Caco-2 (cell line): ENCODE measurements around the gene CDS1. TPM values are rescaled to one million over a fixed set of nuclear protein-coding genes. Genes with fewer than 3 reads are reported as not detected.

Experiments used
- BruUV-seq: library from RNA; stranded (reverse); fragments of 400-500 nt; replicated peaks from 2 replicates; lab custom pipeline; 2021; lab: Mats Ljungman, UMichigan
- CTCF ChIA-PET: fragments of 300-600 bp; sonication (Branson Sonifier 250); formaldehyde crosslinking; loops from one replicate; lab custom pipeline; 2022; ENCODE audit warnings: antibody characterized with exemption; lab: Charles Lee
- POLR2A ChIA-PET: fragments of 300-600 bp; sonication (Branson Sonifier 250); formaldehyde crosslinking; loops from one replicate; lab custom pipeline; 2022; ENCODE audit warnings: antibody characterized with exemption; lab: Charles Lee
- DNase-seq, 2 experiments: peaks; one replicate each; pipeline versions ENCODE4 v3.0.0 to v3.0.0-alpha.2; 2020 to 2022
- H3K27me3 ChIP-seq: replicated peaks from 2 replicates; pipeline ENCODE4 v1.6.0; 2011; ENCODE audit warnings: low read length; ENCODE audit not compliant: control insufficient read depth, insufficient read depth
- H3K36me3 ChIP-seq: 2 replicates; pipeline ENCODE4 v1.5.1; 2011; ENCODE audit warnings: low read length; ENCODE audit not compliant: control insufficient read depth, insufficient read depth
- H3K4me1 ChIP-seq: fragments of 250-450 bp; sonication (Bioruptor Pico); 2 replicates; pipeline ENCODE4 v1.5.1; 2020; ENCODE audit warnings: mild to moderate bottlenecking
- H3K4me3 ChIP-seq: 2 replicates; pipeline ENCODE4 v1.5.1; 2011; ENCODE audit warnings: low read depth, mild to moderate bottlenecking, control low read depth, low read length
- H3K9me3 ChIP-seq: fragments of 250-450 bp; sonication (Bioruptor Pico); 2 replicates; pipeline ENCODE4 v1.5.1; 2020; ENCODE audit warnings: mild to moderate bottlenecking, moderate library complexity
- H3K27ac Mint-ChIP-seq: one replicate; pipeline ENCODE4 v1.8.0; 2022; ENCODE audit warnings: mixed read lengths; ENCODE audit not compliant: unreplicated experiment
- H3K27me3 Mint-ChIP-seq: one replicate; pipeline ENCODE4 v1.8.0; 2022; ENCODE audit warnings: mixed read lengths; ENCODE audit not compliant: insufficient read depth, unreplicated experiment
- H3K36me3 Mint-ChIP-seq: one replicate; pipeline ENCODE4 v1.8.0; 2022; ENCODE audit warnings: mild to moderate bottlenecking, mixed read lengths; ENCODE audit not compliant: insufficient read depth, unreplicated experiment
- H3K4me1 Mint-ChIP-seq: one replicate; pipeline ENCODE4 v1.8.0; 2022; ENCODE audit warnings: low read depth, mixed read lengths; ENCODE audit not compliant: unreplicated experiment
- H3K4me3 Mint-ChIP-seq: one replicate; pipeline ENCODE4 v1.8.0; 2022; ENCODE audit warnings: mild to moderate bottlenecking, moderate library complexity, mixed read lengths; ENCODE audit not compliant: unreplicated experiment
- H3K9me3 Mint-ChIP-seq: one replicate; pipeline ENCODE4 v1.8.0; 2022; ENCODE audit warnings: mixed read lengths; ENCODE audit not compliant: unreplicated experiment
- CTCF ChIP-seq, 2 experiments: fragments of 200-600 bp in 1 of 2; IDR thresholded peaks; 1 replicate in 1 of 2; 2 replicates in 1 of 2; pipeline versions ENCODE4 v1.5.1 to v1.8.0; 2011 to 2022; ENCODE audit warnings: antibody characterized with exemption in 1 of 2, control low read depth in 1 of 2, inconsistent platforms in 1 of 2, low read depth in 1 of 2, low read length in 1 of 2, mild to moderate bottlenecking in 1 of 2, moderate library complexity in 1 of 2; ENCODE audit not compliant: insufficient read depth in 1 of 2, severe bottlenecking in 1 of 2, unreplicated experiment in 1 of 2
- intact Hi-C: fragments of 100-400 bp; cut with micrococcal nuclease; formaldehyde crosslinking; loops from one replicate; pipeline ENCODE4 v1.10.0; 2022; ENCODE audit not compliant: unreplicated experiment
- total RNA-seq: library from RNA; stranded (reverse); gene quantifications from 2 replicates; pipeline ENCODE4 v1.2.3, GENCODE V29; 2022

The CDS1 gene
- total RNA-seq, 1 experiment from 2014 or later, result 18.1 TPM

GRCh38 chr4:84639145-84639544 lies 56.2 kb downstream of the CDS1 start:
- Histone ChIP-seq H3K36me3 (no peaks in the 10 kb centered on the region), H3K4me1 (no peaks in the 10 kb centered on the region), H3K27me3 (no peaks in the 10 kb centered on the region), H3K9me3 (no peaks in the 10 kb centered on the region), H3K4me3 (no peak overlapping the region)
- no peaks in the 10 kb centered on the region for H3K27me3 Mint-ChIP-seq
- intact Hi-C loops, result no loop called here
- ChIA-PET CTCF (no interaction called here), POLR2A (no interaction called here)
- BruUV-seq, result no TSS peak
- no peaks in the 10 kb centered on the region for H3K9me3 Mint-ChIP-seq
- no peak overlapping the region for H3K4me3 Mint-ChIP-seq
- H3K4me1 Mint-ChIP-seq, result no peaks in the 10 kb centered on the region
- H3K27ac Mint-ChIP-seq, result no peak overlapping the region
- peaks cover 14% of the 10 kb centered on the region for H3K36me3 Mint-ChIP-seq
- no peak for DNase-seq
- no peak for TF ChIP-seq CTCF (IDR thresholded peaks at IDR 0.05; ENCODE audit: insufficient read depth in 1 of 2, low read depth in 1 of 2, low read length in 1 of 2, severe bottlenecking in 1 of 2, unreplicated experiment in 1 of 2)

GRCh38 chr4:84644087-84644486 lies 61.2 kb downstream of the CDS1 start:
- no peak overlapping the region for H3K4me3 ChIP-seq
- H3K27me3 ChIP-seq, result no peaks in the 10 kb centered on the region
- ChIA-PET CTCF (no interaction called here), POLR2A (no interaction called here)
- TF ChIP-seq CTCF (IDR thresholded peaks at IDR 0.05; ENCODE audit: insufficient read depth in 1 of 2, low read depth in 1 of 2, low read length in 1 of 2, severe bottlenecking in 1 of 2, unreplicated experiment in 1 of 2), result no peak
- DNase-seq, result no peak
- H3K4me1 ChIP-seq, result no peaks in the 10 kb centered on the region
- Mint-ChIP-seq H3K27me3 (no peaks in the 10 kb centered on the region), H3K9me3 (no peaks in the 10 kb centered on the region), H3K4me1 (no peaks in the 10 kb centered on the region), H3K4me3 (no peak overlapping the region), H3K36me3 (peaks cover 20% of the 10 kb centered on the region), H3K27ac (no peak overlapping the region)
- H3K9me3 ChIP-seq, result no peaks in the 10 kb centered on the region
- no peaks in the 10 kb centered on the region for H3K36me3 ChIP-seq
- BruUV-seq, result no TSS peak
- intact Hi-C loops, result no loop called here

GRCh38 chr4:84647312-84647884 lies 64.5 kb downstream of the CDS1 start:
- H3K27me3 ChIP-seq, result no peaks in the 10 kb centered on the region
- CTCF ChIA-PET, result no interaction called here
- intact Hi-C loops, result no loop called here
- no peak overlapping the region for H3K4me3 Mint-ChIP-seq
- H3K36me3 ChIP-seq, result no peaks in the 10 kb centered on the region
- H3K27ac Mint-ChIP-seq, result no peak overlapping the region
- H3K4me3 ChIP-seq, result no peak overlapping the region
- no peaks in the 10 kb centered on the region for H3K4me1 ChIP-seq
- H3K4me1 Mint-ChIP-seq, result no peaks in the 10 kb centered on the region
- no peak for TF ChIP-seq CTCF (IDR thresholded peaks at IDR 0.05; ENCODE audit: insufficient read depth in 1 of 2, low read depth in 1 of 2, low read length in 1 of 2, severe bottlenecking in 1 of 2, unreplicated experiment in 1 of 2)
- POLR2A ChIA-PET, result no interaction called here
- no peaks in the 10 kb centered on the region for H3K9me3 ChIP-seq
- no peaks in the 10 kb centered on the region for H3K27me3 Mint-ChIP-seq
- BruUV-seq, result no TSS peak
- peaks cover 32% of the 10 kb centered on the region for H3K36me3 Mint-ChIP-seq
- DNase-seq, result no peak
- H3K9me3 Mint-ChIP-seq, result no peaks in the 10 kb centered on the region
